ENCODE results near the gene DFFB. TPM values are rescaled to one million over a fixed set of nuclear protein-coding genes. Genes with fewer than 3 reads are reported as not detected.

The DFFB gene
- total and polyA plus RNA-seq, 9 of the 15 experiments (the other 6 are each of a cell fraction or from before 2014, with no cell fraction given): 2.3 to 15.8 (median 11.5) TPM

DNA sequence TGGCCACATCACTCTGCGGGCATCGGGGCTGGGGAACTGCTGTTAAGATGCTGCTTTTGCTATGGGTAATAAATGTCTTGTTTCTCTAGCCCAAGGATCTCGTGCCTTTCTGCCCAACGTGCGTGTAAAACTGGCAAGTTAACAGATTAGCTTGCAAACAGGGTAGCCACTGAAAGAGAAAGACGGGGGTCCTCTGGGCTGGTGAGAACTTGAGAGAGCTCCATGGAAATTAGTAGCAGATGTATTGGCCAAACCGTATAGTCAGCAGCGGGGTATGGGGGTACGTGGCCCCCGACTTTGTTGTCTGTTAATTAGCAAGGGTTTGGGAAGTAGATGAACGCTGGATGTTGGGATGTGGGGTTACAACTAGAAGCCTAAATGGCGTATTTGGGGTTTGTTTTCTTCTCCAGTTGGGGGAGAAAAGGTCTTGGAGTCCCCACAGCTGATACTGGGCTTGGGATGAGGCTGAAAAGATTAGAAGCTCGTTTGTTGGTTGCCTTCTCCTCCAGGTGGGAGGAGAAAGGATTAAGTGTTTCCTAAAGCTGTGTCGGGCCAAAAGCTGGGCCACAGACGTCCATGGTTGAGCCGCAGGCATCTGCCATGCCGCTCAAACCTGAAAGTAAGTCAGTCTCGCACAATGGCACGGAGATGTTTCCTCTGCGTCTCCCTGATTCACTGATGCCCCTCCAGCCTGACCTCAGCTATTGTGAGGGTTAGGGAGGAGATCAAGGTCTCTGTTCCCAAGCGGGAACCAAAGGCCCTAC, 75.1 kb downstream of the DFFB start:
- BruUV-seq (replicated peaks): no TSS peak
- no peak overlapping the region for H2AFZ ChIP-seq (ENCODE audit: low read depth, low read length)
- intact Hi-C loops (cut with micrococcal nuclease) (no loop called here), in situ Hi-C loops (cut with MboI) (no loop called here)
- under 1% methylated on average over 21 of the region's 21 CpGs for WGBS (ENCODE audit: insufficient coverage, low coverage, missing lambda C conversion rate)
- ChIA-PET POLR2A (interaction anchor here (0.8 to 1.4 kb wide), 4 partner anchors 11 to 1941 kb away, joined by 3 to 5 read pairs (median 4); no protein-coding TSS in a partner anchor), CTCF (ENCODE audit: low intra/inter-chr PET ratio) (no interaction called here)
- no peak overlapping the region for H3K9ac ChIP-seq (ENCODE audit: insufficient read depth in 1 of 2, low read depth in 2 of 2, low read length in 2 of 2)
- H3K9me1 ChIP-seq (ENCODE audit: control insufficient read depth, insufficient read depth, low read length): no peaks in the 10 kb centered on the region
- FAIRE-seq: no peak
- ATAC-seq: no peak
- H3K4me3 ChIP-seq: no peak overlapping the region
- H3K4me2 ChIP-seq (ENCODE audit: insufficient read depth, low read length): no peak overlapping the region
- H3K36me3 ChIP-seq (ENCODE audit: control insufficient read depth, insufficient read depth, low read length): no peaks in the 10 kb centered on the region
- H3K4me1 ChIP-seq (replicated peaks in 1 of 2; ENCODE audit: control insufficient read depth in 2 of 2, insufficient read depth in 2 of 2, low read length in 2 of 2): peaks cover 0 to 3% of the 10 kb centered on the region in 2 experiments; a peak in 1 of 5 replicates
- H3K79me2 ChIP-seq (ENCODE audit: control insufficient read depth, insufficient read depth, low read length): no peaks in the 10 kb centered on the region
- DNase-seq (ENCODE audit: extremely low read depth in 1 of 4, low spot score in 3 of 4): no peak
- peaks cover 26 to 40% of the 10 kb centered on the region in 2 experiments; a peak in 4 of 5 replicates for H3K27me3 ChIP-seq (ENCODE audit: control insufficient read depth in 2 of 2, insufficient read depth in 2 of 2, low read length in 2 of 2)
- H4K20me1 ChIP-seq (replicated peaks; ENCODE audit: control insufficient read depth, insufficient read depth, low read length): no peaks in the 10 kb centered on the region; the same call in 1 of the 2 replicates
- no peak overlapping the region for H3K27ac ChIP-seq (ENCODE audit: extremely low read depth, low read depth, low read length)
- peaks cover 4% of the 10 kb centered on the region; the same call in 1 of the 2 replicates for H3K9me3 ChIP-seq (replicated peaks; ENCODE audit: control insufficient read depth, insufficient read depth, low read depth, low read length)
- TF ChIP-seq MCM2 (IDR thresholded peaks at IDR 0.05; ENCODE audit: low read depth) (no peak), ZNF695 (CRISPR knock-in tag; IDR thresholded peaks at IDR 0.05) (no peak), CEBPG (CRISPR knock-in tag; IDR thresholded peaks at IDR 0.05) (no peak), CEBPG (tag; conservative IDR thresholded peaks at IDR 0.05 in 1 of 2, IDR thresholded peaks at IDR 0.05 in 1 of 2) (no peak), ZNF134 (CRISPR knock-in tag; conservative IDR thresholded peaks at IDR 0.05) (no peak), PHB2 (IDR thresholded peaks at IDR 0.05; ENCODE audit: low read depth) (no peak), POLR2A (conservative IDR thresholded peaks at IDR 0.05) (no peak)
- TF ChIP-seq, protein P1, sequence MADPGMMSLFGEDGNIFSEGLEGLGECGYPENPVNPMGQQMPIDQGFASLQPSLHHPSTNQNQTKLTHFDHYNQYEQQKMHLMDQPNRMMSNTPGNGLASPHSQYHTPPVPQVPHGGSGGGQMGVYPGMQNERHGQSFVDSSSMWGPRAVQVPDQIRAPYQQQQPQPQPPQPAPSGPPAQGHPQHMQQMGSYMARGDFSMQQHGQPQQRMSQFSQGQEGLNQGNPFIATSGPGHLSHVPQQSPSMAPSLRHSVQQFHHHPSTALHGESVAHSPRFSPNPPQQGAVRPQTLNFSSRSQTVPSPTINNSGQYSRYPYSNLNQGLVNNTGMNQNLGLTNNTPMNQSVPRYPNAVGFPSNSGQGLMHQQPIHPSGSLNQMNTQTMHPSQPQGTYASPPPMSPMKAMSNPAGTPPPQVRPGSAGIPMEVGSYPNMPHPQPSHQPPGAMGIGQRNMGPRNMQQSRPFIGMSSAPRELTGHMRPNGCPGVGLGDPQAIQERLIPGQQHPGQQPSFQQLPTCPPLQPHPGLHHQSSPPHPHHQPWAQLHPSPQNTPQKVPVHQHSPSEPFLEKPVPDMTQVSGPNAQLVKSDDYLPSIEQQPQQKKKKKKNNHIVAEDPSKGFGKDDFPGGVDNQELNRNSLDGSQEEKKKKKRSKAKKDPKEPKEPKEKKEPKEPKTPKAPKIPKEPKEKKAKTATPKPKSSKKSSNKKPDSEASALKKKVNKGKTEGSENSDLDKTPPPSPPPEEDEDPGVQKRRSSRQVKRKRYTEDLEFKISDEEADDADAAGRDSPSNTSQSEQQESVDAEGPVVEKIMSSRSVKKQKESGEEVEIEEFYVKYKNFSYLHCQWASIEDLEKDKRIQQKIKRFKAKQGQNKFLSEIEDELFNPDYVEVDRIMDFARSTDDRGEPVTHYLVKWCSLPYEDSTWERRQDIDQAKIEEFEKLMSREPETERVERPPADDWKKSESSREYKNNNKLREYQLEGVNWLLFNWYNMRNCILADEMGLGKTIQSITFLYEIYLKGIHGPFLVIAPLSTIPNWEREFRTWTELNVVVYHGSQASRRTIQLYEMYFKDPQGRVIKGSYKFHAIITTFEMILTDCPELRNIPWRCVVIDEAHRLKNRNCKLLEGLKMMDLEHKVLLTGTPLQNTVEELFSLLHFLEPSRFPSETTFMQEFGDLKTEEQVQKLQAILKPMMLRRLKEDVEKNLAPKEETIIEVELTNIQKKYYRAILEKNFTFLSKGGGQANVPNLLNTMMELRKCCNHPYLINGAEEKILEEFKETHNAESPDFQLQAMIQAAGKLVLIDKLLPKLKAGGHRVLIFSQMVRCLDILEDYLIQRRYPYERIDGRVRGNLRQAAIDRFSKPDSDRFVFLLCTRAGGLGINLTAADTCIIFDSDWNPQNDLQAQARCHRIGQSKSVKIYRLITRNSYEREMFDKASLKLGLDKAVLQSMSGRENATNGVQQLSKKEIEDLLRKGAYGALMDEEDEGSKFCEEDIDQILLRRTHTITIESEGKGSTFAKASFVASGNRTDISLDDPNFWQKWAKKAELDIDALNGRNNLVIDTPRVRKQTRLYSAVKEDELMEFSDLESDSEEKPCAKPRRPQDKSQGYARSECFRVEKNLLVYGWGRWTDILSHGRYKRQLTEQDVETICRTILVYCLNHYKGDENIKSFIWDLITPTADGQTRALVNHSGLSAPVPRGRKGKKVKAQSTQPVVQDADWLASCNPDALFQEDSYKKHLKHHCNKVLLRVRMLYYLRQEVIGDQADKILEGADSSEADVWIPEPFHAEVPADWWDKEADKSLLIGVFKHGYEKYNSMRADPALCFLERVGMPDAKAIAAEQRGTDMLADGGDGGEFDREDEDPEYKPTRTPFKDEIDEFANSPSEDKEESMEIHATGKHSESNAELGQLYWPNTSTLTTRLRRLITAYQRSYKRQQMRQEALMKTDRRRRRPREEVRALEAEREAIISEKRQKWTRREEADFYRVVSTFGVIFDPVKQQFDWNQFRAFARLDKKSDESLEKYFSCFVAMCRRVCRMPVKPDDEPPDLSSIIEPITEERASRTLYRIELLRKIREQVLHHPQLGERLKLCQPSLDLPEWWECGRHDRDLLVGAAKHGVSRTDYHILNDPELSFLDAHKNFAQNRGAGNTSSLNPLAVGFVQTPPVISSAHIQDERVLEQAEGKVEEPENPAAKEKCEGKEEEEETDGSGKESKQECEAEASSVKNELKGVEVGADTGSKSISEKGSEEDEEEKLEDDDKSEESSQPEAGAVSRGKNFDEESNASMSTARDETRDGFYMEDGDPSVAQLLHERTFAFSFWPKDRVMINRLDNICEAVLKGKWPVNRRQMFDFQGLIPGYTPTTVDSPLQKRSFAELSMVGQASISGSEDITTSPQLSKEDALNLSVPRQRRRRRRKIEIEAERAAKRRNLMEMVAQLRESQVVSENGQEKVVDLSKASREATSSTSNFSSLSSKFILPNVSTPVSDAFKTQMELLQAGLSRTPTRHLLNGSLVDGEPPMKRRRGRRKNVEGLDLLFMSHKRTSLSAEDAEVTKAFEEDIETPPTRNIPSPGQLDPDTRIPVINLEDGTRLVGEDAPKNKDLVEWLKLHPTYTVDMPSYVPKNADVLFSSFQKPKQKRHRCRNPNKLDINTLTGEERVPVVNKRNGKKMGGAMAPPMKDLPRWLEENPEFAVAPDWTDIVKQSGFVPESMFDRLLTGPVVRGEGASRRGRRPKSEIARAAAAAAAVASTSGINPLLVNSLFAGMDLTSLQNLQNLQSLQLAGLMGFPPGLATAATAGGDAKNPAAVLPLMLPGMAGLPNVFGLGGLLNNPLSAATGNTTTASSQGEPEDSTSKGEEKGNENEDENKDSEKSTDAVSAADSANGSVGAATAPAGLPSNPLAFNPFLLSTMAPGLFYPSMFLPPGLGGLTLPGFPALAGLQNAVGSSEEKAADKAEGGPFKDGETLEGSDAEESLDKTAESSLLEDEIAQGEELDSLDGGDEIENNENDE (IDR thresholded peaks at IDR 0.05; ENCODE audit: low read depth, low read length): no peak

Measured in K562 (cell line).